MM.1S (cell line): Measurements from ENCODE around the gene NOL7.

Source experiments
- CTCF ChIP-seq: fragments of 300-600 bp; sonication (generic); IDR thresholded peaks from 2 replicates; pipeline ENCODE4 v1.5.1; 2016; ENCODE audit warnings: antibody characterized with exemption, low read length, mixed read lengths
- EZH2 ChIP-seq: fragments of 300-600 bp; sonication (generic); optimal IDR thresholded peaks from 2 replicates; pipeline ENCODE3; 2017; ENCODE audit warnings: low read depth, mild to moderate bottlenecking, antibody characterized with exemption, low read length, mixed read lengths

- no peak for TF ChIP-seq CTCF
- TF ChIP-seq EZH2, result no peak
These were observed 52.5 kb downstream of the NOL7 start for GRCh38 chr6:13667655-13668054.
